ENCODE data around the gene SLC9A3. TPM values are rescaled to one million over a fixed set of nuclear protein-coding genes. Genes with fewer than 3 reads are reported as not detected.
"Not testable (repeated sequence)": the region's sequence is repeated elsewhere in the genome, so short reads cannot be mapped to it uniquely, and the experiment has no call there.

Gene SLC9A3
- total RNA-seq, 1 donor from 2014 or later = 9.9 TPM

DNA sequence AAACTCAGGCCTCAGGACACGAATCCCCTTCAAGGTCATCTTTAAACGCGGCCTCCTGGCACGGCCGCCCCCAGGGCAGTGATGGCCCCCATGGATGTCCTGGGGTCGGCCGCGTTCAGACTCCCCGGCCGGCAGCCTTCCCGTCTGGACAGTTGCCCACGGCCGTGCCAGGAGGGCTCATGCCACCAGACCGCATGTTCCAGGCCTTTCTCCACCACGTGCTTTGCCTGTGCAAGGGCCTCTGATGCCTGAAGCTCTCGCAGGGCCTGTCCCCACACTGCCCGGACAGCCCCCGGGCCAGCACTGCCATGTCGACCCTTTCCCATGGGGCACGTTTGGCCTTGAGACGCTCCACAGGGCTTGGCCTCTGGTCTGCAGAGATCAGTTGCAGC is 34.6 kb downstream of the SLC9A3 start:
- intact Hi-C loops (cut with DNase I) = no loop called here
- no peak for DNase-seq (ENCODE audit: low spot score in 2 of 2)

GRCh38 chr5:488744-489688 is 35.2 kb downstream of the SLC9A3 start:
- no peak for DNase-seq (ENCODE audit: low spot score in 2 of 2)
- Histone ChIP-seq H3K4me3 (no peak overlapping the region), H3K27ac (no peak overlapping the region), H3K27me3 (no peaks in the 10 kb centered on the region), H3K9me3 (no peaks in the 10 kb centered on the region), H3K4me1 (no peaks in the 10 kb centered on the region), H3K36me3 (no peaks in the 10 kb centered on the region)
- TF ChIP-seq, protein P1, sequence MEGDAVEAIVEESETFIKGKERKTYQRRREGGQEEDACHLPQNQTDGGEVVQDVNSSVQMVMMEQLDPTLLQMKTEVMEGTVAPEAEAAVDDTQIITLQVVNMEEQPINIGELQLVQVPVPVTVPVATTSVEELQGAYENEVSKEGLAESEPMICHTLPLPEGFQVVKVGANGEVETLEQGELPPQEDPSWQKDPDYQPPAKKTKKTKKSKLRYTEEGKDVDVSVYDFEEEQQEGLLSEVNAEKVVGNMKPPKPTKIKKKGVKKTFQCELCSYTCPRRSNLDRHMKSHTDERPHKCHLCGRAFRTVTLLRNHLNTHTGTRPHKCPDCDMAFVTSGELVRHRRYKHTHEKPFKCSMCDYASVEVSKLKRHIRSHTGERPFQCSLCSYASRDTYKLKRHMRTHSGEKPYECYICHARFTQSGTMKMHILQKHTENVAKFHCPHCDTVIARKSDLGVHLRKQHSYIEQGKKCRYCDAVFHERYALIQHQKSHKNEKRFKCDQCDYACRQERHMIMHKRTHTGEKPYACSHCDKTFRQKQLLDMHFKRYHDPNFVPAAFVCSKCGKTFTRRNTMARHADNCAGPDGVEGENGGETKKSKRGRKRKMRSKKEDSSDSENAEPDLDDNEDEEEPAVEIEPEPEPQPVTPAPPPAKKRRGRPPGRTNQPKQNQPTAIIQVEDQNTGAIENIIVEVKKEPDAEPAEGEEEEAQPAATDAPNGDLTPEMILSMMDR (IDR thresholded peaks at IDR 0.05) = no peak
- intact Hi-C loops (cut with DNase I) = no loop called here

More for the DNA sequence above, 34.6 kb downstream of the SLC9A3 start:
- H3K9me3 ChIP-seq = no peaks in the 10 kb centered on the region
- H3K4me1 ChIP-seq = no peaks in the 10 kb centered on the region
- H3K4me3 ChIP-seq = no peak overlapping the region
- no peaks in the 10 kb centered on the region for H3K36me3 ChIP-seq
- no peaks in the 10 kb centered on the region for H3K27me3 ChIP-seq
- H3K27ac ChIP-seq = no peak overlapping the region
- TF ChIP-seq, protein P1 (IDR thresholded peaks at IDR 0.05) = no peak

DNA sequence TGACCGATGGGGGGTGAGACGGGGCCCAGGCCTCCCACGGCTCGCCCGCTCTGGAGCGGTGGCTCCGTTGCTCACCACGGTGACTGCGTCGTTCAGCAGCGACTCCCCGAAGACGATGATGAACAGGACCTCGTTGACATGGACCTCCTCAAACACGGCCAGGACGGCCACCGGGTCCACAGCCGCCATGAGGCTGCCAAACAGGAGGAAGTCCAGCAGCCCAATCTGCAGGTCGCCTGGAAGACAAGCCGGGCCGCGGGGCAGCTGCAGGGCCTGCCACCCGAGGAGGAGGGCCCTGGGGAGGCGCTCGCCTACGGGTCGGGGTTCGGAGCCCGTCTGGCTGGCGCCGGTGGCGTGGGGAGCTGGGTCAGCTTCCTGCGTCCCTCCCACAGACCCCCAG is 36.0 kb downstream of the SLC9A3 start:
- H3K27me3 ChIP-seq = no peaks in the 10 kb centered on the region
- no peaks in the 10 kb centered on the region for H3K9me3 ChIP-seq
- DNase-seq (ENCODE audit: low spot score in 2 of 2) = no peak
- no peak overlapping the region for H3K4me3 ChIP-seq
- TF ChIP-seq, protein P1 (IDR thresholded peaks at IDR 0.05) = no peak
- no peak overlapping the region for H3K27ac ChIP-seq
- no peaks in the 10 kb centered on the region for H3K4me1 ChIP-seq
- intact Hi-C loops (cut with DNase I) = no loop called here
- H3K36me3 ChIP-seq = no peaks in the 10 kb centered on the region

DNA sequence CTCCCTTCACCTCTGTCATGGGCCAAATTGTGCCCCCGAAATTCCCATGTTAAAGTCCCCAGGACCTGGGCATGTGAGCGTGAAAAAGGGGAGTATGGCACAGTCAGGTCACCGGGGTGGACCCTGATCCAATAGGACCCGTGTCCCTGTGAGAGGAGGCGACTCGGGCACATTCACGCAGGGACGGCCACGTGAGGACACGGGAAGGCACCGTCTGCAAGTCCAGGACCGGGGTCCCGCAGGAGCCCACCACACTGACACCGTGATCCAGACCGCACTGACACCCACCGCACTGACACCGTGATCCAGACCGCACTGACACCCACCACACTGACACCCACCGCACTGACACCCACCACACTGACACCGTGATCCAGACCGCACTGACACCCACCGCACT is 37.7 kb downstream of the SLC9A3 start:
- H3K27me3 ChIP-seq; H3K9me3 ChIP-seq; H3K27ac ChIP-seq; DNase-seq (ENCODE audit: low spot score in 2 of 2); intact Hi-C loops (cut with DNase I); H3K36me3 ChIP-seq; H3K4me1 ChIP-seq; H3K4me3 ChIP-seq: not testable (repeated sequence)

GRCh38 chr5:485946-486491 is 38.2 kb downstream of the SLC9A3 start:
- Histone ChIP-seq H3K27ac (no peak overlapping the region), H3K4me1 (no peaks in the 10 kb centered on the region), H3K36me3 (no peaks in the 10 kb centered on the region), H3K4me3 (no peak overlapping the region), H3K9me3 (no peaks in the 10 kb centered on the region), H3K27me3 (no peaks in the 10 kb centered on the region)
- intact Hi-C loops (cut with DNase I) = no loop called here
- no peak for DNase-seq (ENCODE audit: low spot score in 2 of 2)
- TF ChIP-seq, protein P1 (IDR thresholded peaks at IDR 0.05) = no peak
